Left ventricle myocardium inferior (tissue), 1 donor: ENCODE measurements around the gene PCYT1A. TPM values are rescaled to one million over a fixed set of nuclear protein-coding genes. Genes with fewer than 3 reads are reported as not detected.
A peak's percentile ranks its signal among the peaks of the same experiment; 100 is the strongest.

ENCODE experiments used
- DNase-seq: peaks from one replicate; pipeline ENCODE4 v3.0.0-alpha.2; 2020
- H3K27ac ChIP-seq: fragments of 200-600 bp; replicated peaks from 2 replicates; pipeline ENCODE4 v1.8.0; 2021
- H3K27me3 ChIP-seq: fragments of 200-600 bp; 2 replicates; pipeline ENCODE4 v1.8.0; 2021; ENCODE audit warnings: low read depth
- H3K36me3 ChIP-seq: fragments of 200-600 bp; 2 replicates; pipeline ENCODE4 v1.8.0; 2021
- H3K4me1 ChIP-seq: fragments of 200-600 bp; 2 replicates; pipeline ENCODE4 v1.8.0; 2021
- H3K4me3 ChIP-seq: fragments of 200-600 bp; 2 replicates; pipeline ENCODE4 v1.8.0; 2021; ENCODE audit warnings: mild to moderate bottlenecking, moderate library complexity
- H3K9me3 ChIP-seq: fragments of 200-600 bp; replicated peaks from 2 replicates; pipeline ENCODE4 v1.8.0; 2021
- intact Hi-C: fragments of 100-400 bp; cut with micrococcal nuclease; formaldehyde crosslinking; loops from one replicate; pipeline ENCODE4 v1.11.0; 2022
- total RNA-seq: library from RNA; stranded (reverse); fragmentation: NEBNext Ultra II Directional; extraction: Animal tissue kit (Norgen Biotek cat#: 25700); gene quantifications from one replicate; pipeline ENCODE4 v1.2.1, GENCODE V29; 2021
- TF ChIP-seq, protein P1 (sequence below): fragments of 200-600 bp; IDR thresholded peaks from 2 replicates; pipeline ENCODE4 v1.8.0; 2021; ENCODE audit warnings: antibody characterized with exemption, mild to moderate bottlenecking, borderline replicate concordance
- donor health status: DM: no; HTN: yes; CAD: no; lungs with severe emphysema.

The PCYT1A gene
- total RNA-seq, 1 donor from 2014 or later = 93.6 TPM

DNA sequence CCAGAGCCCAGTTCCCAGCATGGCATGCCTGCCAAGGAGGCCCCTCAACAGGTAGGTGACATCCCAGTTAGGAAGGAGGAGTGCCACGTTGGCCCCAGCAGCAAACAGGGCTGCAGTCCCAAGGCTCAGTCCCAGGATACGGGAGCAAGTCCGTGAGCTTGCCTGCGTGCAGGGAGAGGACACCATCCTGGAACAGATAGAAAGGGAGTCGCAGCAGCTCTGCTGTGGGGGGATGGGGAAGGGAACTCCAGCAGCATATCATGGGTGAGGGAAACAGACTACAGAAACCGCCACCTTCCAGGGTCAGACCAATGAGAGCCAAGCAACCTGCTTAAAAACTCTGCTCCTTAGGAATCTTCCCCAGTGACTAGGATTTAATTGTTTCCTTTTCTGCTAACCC is 39.9 kb upstream of the PCYT1A start:
- no peak overlapping the region for H3K4me3 ChIP-seq
- H3K36me3 ChIP-seq = no peaks in the 10 kb centered on the region
- H3K27ac ChIP-seq = no peak overlapping the region
- DNase-seq = no peak
- H3K27me3 ChIP-seq = peaks cover 10% of the 10 kb centered on the region
- intact Hi-C loops = no loop called here
- TF ChIP-seq, protein P1, sequence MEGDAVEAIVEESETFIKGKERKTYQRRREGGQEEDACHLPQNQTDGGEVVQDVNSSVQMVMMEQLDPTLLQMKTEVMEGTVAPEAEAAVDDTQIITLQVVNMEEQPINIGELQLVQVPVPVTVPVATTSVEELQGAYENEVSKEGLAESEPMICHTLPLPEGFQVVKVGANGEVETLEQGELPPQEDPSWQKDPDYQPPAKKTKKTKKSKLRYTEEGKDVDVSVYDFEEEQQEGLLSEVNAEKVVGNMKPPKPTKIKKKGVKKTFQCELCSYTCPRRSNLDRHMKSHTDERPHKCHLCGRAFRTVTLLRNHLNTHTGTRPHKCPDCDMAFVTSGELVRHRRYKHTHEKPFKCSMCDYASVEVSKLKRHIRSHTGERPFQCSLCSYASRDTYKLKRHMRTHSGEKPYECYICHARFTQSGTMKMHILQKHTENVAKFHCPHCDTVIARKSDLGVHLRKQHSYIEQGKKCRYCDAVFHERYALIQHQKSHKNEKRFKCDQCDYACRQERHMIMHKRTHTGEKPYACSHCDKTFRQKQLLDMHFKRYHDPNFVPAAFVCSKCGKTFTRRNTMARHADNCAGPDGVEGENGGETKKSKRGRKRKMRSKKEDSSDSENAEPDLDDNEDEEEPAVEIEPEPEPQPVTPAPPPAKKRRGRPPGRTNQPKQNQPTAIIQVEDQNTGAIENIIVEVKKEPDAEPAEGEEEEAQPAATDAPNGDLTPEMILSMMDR = no peak
- H3K4me1 ChIP-seq = no peaks in the 10 kb centered on the region
- H3K9me3 ChIP-seq = no peaks in the 10 kb centered on the region

DNA sequence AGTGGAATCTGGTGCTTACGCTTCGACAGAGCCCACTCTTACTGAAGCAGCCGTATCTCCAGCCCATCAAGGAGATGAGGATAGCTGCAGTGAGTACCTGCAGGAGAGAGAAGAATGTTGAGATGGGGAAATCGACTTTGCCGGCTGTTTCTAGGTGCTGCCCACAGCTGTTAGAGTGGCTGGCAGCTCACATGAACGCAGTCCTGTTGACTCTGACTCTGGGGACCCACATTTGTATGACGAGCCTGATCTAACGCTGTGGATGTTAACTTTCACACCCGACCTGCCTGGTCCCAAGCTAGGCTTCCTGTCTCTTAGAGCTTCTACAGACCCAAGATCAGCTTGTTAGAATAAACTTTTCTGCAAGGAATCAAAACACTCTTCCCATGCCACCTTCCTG is 39.4 kb upstream of the PCYT1A start:
- Histone ChIP-seq H3K4me1 (no peaks in the 10 kb centered on the region), H3K27me3 (peaks cover 8% of the 10 kb centered on the region), H3K27ac (no peak overlapping the region), H3K36me3 (no peaks in the 10 kb centered on the region), H3K4me3 (no peak overlapping the region), H3K9me3 (no peaks in the 10 kb centered on the region)
- TF ChIP-seq, protein P1 = no peak
- no peak for DNase-seq
- intact Hi-C loops = no loop called here

DNA sequence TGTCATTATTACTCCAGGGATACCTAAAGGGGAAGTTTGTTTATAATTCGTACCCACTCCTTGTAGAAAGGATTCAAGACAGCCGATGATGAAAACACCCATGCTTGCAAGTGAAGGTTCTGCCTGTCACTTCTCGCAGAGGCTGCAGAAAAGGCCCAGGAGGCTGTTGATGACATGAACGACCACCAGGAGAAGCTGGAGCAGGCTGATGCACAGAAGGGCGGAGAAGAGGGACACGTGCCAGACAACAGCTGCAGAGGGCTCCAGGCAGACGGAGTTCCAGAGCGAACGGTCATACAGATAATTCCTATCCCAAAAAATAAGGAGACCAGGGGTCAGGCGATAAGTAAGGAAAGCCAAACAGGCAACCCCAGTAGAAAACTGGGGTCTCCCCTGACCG is 36.2 kb upstream of the PCYT1A start:
- H3K27ac ChIP-seq = no peak overlapping the region
- DNase-seq = no peak
- TF ChIP-seq, protein P1 = no peak
- H3K27me3 ChIP-seq = no peaks in the 10 kb centered on the region
- intact Hi-C loops = no loop called here
- H3K36me3 ChIP-seq = no peaks in the 10 kb centered on the region
- no peak overlapping the region for H3K4me3 ChIP-seq
- H3K4me1 ChIP-seq = peaks cover 9% of the 10 kb centered on the region
- no peaks in the 10 kb centered on the region for H3K9me3 ChIP-seq

DNA sequence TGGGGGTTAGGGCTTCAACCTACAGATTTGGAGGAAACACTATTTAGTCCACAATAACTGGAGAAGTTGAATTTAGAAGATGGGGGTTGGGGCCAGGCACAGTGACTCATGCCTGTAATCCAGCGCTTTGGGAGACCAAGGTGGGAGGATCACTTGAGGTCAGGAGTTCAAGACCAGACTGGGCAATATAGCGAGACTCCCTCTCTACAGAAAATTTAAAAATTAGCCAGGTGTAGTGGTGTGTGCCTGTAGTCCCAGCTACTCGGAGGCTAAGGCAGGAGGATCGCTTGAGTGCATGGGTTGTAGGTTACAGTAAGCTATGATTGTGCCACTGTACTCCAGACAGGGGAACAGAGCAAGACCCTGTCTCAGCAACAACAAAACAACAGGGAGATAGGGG is 35.5 kb upstream of the PCYT1A start:
- no peaks in the 10 kb centered on the region for H3K9me3 ChIP-seq
- no peaks in the 10 kb centered on the region for H3K27me3 ChIP-seq
- TF ChIP-seq, protein P1 = no peak
- H3K27ac ChIP-seq = no peak overlapping the region
- DNase-seq = no peak
- no peaks in the 10 kb centered on the region for H3K36me3 ChIP-seq
- intact Hi-C loops = no loop called here
- no peak overlapping the region for H3K4me3 ChIP-seq
- H3K4me1 ChIP-seq = peaks cover 16% of the 10 kb centered on the region

DNA sequence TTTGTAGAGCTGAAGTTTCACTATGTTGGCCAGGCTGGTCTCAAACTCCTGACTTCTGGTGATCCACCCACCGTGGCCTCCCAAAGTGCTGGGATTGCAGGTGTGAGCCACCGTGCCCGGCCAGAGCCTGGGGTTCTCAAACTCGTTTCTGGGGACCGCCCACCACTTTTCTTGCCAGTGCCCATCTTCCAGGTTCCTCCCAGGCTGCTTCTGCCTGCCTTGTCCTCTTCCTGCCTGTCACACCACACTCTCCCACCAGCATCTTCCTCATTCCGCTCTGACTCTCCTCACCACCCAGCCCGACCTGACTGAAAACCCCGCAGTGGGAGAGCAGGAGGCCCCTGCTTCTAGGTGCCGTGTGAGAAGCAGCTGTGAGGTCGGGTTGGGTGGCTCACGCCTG is 33.6 kb upstream of the PCYT1A start:
- Histone ChIP-seq H3K27ac (no peak overlapping the region), H3K9me3 (no peaks in the 10 kb centered on the region), H3K4me1 (peaks cover 23% of the 10 kb centered on the region), H3K27me3 (no peaks in the 10 kb centered on the region), H3K4me3 (no peak overlapping the region), H3K36me3 (no peaks in the 10 kb centered on the region)
- TF ChIP-seq, protein P1 = no peak
- DNase-seq = no peak
- intact Hi-C loops = no loop called here

DNA sequence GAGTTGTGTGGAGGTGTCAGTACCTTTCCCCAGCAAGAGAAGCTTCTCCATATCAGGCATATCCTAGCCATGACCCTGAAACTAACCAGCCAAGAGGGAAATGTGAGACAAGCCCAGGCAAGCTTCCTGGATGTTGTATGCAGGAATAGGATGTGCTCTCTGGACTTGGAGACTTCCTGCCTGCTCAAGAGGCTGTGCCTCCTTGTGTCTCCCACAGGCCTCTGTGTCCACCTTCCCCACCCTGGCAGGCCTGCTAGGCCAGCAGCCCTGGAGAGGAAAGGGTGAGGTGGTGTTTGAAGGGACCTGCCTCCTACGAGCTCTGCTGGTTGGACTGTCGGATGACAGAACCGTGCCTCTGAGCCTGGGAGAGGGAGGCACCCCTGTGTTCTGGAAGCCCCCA is 32.6 kb upstream of the PCYT1A start:
- no peak for DNase-seq
- Histone ChIP-seq H3K27me3 (no peaks in the 10 kb centered on the region), H3K27ac (peak overlapping the region; percentile 46), H3K36me3 (peaks cover 5% of the 10 kb centered on the region), H3K9me3 (no peaks in the 10 kb centered on the region), H3K4me1 (peaks cover 23% of the 10 kb centered on the region), H3K4me3 (no peak overlapping the region)
- intact Hi-C loops = no loop called here
- TF ChIP-seq, protein P1 = no peak
